HG03469 (cell line): Measurements from ENCODE around the gene S100A16.
"Not testable (repeated sequence)": the region's sequence is repeated elsewhere in the genome, so short reads cannot be mapped to it uniquely, and the experiment has no call there.

Experiments used
- ATAC-seq: cut with Tn5 transposase; IDR thresholded peaks from one replicate; pipeline ENCODE4 v1.9.1; 2021; ENCODE audit warnings: mild to moderate bottlenecking, moderate library complexity, moderate number of reproducible peaks; ENCODE audit not compliant: unreplicated experiment

Gene S100A16

GRCh38 chr1:153588033-153588432 is 24.9 kb downstream of the S100A16 start:
- ATAC-seq, result not testable (repeated sequence)

- no peak for ATAC-seq
Measured at GRCh38 chr1:153587314-153587713, 25.6 kb downstream of the S100A16 start.

GRCh38 chr1:153586347-153586746 is 26.6 kb downstream of the S100A16 start:
- no peak for ATAC-seq

DNA sequence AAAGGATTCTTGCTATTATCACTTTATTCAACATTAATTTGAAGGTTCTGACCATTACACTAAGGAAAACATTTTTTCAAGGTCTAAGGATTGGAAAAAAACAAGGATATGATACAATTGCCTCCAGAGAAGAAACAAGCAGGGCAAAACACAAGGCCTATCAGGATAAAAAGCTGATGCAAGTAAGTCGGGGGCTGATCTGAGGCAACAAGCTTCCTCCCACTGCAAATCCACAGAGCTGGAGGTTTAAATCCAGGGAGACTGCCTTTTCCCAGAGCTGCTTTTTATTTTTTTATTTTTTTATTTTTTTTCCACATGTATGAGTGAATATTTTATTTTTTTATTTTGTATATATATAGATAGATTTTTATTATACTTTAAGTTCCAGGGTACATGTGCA is 27.9 kb downstream of the S100A16 start:
- ATAC-seq, result no peak

- no peak for ATAC-seq
Measured at GRCh38 chr1:153583976-153584375, 29.0 kb downstream of the S100A16 start.

GRCh38 chr1:153583514-153583913 is 29.4 kb downstream of the S100A16 start:
- ATAC-seq, result not testable (repeated sequence)

- ATAC-seq, result not testable (repeated sequence)
Measured at GRCh38 chr1:153582836-153583235, 30.1 kb downstream of the S100A16 start.

DNA sequence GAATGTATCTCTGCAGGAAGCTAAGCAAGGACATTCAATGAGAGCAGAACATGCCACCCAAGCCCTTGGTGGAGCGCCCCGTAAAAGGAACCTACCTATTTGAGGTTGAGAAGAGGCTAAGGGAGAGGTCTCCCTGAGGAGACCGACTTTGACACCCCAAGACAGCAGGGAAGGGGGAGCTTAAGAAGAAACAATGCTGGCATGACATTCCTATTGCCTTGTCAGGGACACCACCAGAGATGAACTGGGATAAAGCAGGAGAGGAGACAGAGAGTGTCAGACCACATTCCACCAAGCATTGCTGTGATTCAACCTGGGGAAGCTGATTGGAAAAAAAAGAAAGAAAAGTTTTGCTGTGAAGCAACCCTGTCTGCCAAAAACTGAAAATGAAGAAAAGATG is 34.0 kb downstream of the S100A16 start:
- ATAC-seq, result no peak

- no peak for ATAC-seq
Measured at GRCh38 chr1:153578490-153578889, 34.4 kb downstream of the S100A16 start.

- ATAC-seq, result no peak
Measured at GRCh38 chr1:153577624-153578051, 35.3 kb downstream of the S100A16 start.

- no peak for ATAC-seq
Measured at GRCh38 chr1:153577138-153577537, 35.8 kb downstream of the S100A16 start.

DNA sequence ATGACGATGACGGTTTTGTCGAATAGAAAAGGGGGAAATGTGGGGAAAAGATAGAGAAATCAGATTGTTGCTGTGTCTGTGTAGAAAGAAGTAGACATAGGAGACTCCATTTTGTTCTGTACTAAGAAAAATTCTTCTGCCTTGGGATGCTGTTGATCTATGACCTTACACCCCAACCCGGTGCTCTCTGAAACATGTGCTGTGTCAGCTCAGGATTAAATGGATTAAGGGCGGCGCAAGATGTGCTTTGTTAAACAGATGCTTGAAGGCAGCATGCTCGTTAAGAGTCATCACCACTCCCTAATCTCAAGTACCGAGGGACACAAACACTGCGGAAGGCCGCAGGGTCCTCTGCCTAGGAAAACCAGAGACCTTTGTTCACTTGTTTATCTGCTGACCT is 37.4 kb downstream of the S100A16 start:
- ATAC-seq, result not testable (repeated sequence)

DNA sequence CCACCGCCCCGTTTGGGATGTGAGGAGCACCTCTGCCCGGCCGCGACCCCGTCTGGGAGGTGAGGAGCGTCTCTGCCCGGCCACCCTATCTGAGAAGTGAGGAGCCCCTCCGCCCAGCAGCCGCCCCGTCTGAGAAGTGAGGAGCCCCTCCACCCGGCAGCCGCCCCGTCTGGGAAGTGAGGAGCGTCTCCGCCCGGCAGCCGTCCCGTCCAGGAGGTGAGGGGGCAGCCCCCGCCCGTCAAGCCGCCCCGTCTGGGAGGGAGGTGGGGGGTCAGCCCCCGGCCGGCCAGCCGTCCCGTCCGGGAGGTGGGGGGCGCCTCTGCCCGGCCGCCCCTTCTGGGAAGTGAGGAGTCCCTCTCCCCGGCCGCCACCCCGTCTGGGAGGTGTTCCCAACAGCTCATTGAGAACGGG is 37.9 kb downstream of the S100A16 start:
- ATAC-seq, result not testable (repeated sequence)

GRCh38 chr1:153573351-153573750 is 39.6 kb downstream of the S100A16 start:
- ATAC-seq, result no peak

- ATAC-seq, result no peak
Measured at GRCh38 chr1:153572569-153573015, 40.3 kb downstream of the S100A16 start.

- ATAC-seq, result no peak
Measured at GRCh38 chr1:153571706-153572105, 41.2 kb downstream of the S100A16 start.

GRCh38 chr1:153570874-153571273 is 42.1 kb downstream of the S100A16 start:
- no peak for ATAC-seq

- no peak for ATAC-seq
Measured at GRCh38 chr1:153569465-153569864, 43.5 kb downstream of the S100A16 start.

DNA sequence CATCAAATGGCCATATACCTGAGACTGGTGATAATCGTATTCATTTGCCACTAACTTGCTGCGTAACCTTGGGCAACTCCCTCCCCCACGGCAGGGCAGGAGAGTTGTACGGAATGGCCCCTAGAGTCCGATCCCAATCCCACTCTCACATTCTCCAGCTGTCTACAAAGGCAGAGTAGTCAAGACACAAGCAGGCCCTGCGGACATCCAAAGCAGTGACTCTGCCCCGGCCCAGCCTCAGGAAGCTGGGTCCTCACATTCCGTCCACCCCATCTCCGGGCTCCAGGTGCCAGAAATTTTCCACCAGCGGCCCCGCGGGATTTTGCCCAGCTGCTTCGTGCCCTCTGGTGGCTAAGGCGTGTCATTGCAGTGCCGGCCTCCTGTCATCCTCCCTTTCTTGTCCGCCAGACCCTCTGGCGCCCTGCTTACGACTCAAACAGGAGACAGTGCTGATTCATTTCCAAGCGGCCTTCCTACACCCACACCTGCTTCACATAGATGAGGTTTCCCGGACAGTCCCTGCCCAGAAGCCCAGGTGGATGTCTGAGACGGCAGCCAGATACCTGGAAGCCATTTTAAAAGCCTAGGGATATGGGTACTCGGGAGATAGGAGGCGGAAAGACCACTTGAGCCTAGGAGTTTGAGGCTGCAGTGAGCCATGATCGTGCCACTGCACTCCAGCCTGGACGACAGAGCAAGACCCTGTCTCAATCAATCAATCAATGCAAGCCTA is 44.4 kb downstream of the S100A16 start:
- ATAC-seq, result no peak

- ATAC-seq, result no peak
Measured at GRCh38 chr1:153567621-153568366, 45.1 kb downstream of the S100A16 start.

DNA sequence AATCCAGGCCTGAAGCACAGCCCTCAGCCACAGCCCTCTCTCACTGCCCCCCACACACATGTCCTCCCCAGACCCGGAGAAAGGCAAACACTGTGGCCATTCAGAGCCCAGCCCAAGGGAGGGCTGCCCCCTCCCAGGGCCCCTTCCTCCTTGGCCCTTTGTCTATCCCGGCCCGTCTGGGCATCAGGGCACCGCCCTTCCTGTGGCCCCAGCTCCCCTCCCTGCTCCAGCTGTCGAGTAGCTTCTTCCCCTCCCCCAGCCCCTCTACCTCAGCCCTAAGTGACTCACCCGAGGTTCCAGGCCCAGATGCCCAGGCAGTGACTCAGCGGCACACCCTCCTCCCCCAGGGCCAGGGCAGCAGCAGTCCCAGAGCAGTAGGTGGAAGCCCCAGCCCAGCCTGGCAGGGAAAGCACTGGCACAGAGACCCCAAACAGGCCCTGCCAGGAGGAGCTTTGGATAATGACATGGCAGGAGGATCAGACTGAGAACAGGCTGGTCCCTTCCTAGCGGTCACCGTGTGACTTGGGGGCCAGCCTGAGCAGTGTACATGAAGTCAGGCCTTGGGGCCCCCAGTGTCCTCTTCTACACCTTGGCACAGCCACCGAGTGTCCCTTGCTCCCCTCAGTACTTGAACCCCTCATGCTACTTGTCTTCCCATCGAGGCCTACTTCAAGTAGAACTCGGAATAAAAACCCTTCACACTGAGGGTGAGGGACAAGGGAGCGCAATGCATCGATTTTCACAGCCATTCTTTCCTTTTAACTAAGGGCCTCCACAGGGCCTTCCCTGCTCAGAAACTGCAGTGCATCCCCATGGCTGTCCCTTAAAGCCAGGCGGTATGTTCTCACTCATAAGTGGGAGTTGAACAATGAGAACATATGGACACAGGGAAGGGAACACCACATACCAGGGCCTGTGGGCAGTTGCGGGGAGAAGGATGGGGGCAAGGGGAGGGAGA is 46.2 kb downstream of the S100A16 start:
- ATAC-seq, result no peak
